GM18951 (cell line): ENCODE data around the gene PCNT.
"Not testable (repeated sequence)": the region's sequence is repeated elsewhere in the genome, so short reads cannot be mapped to it uniquely, and the experiment has no call there.

Experiments
- POLR2A ChIP-seq: IDR thresholded peaks from 4 replicates; pipeline ENCODE4 v1.6.1; 2011; ENCODE audit warnings: mild to moderate bottlenecking; ENCODE audit not compliant: insufficient read length, insufficient read depth; ENCODE audit errors: extremely low read depth
- in situ Hi-C: fragments of 300-500 bp; cut with MboI; formaldehyde crosslinking; loops from one replicate; pipeline ENCODE4 v1.12.0; 2022; ENCODE audit warnings: low sequenced_read_pairs, mixed read lengths, inconsistent platforms; ENCODE audit not compliant: unreplicated experiment

The PCNT gene

GRCh38 chr21:46454634-46455390 lies 130.9 kb downstream of the PCNT start:
- in situ Hi-C loops = no loop called here
- no peak for TF ChIP-seq POLR2A

- TF ChIP-seq POLR2A = no peak
- in situ Hi-C loops = no loop called here
Measured at GRCh38 chr21:46455575-46456385, 131.8 kb downstream of the PCNT start.

GRCh38 chr21:46456750-46457149 lies 132.8 kb downstream of the PCNT start:
- in situ Hi-C loops = no loop called here
- TF ChIP-seq POLR2A = no peak

GRCh38 chr21:46457801-46458314 lies 133.9 kb downstream of the PCNT start:
- no peak for TF ChIP-seq POLR2A
- in situ Hi-C loops = no loop called here

- in situ Hi-C loops = no loop called here
- peak; percentile 87 for TF ChIP-seq POLR2A
Measured at GRCh38 chr21:46458315-46459023, 134.5 kb downstream of the PCNT start, which contains the start of gene DIP2A. Gene DIP2A (plus strand): TSS chr21:46458891. CDS start chr21:46459132, 241 bp downstream.

- no peak for TF ChIP-seq POLR2A
Measured at GRCh38 chr21:46459024-46459355, 135.0 kb downstream of the PCNT start.

GRCh38 chr21:46459356-46460112 lies 135.6 kb downstream of the PCNT start:
- no peak for TF ChIP-seq POLR2A
- in situ Hi-C loops = no loop called here

More at GRCh38 chr21:46459024-46459355, 135.0 kb downstream of the PCNT start:
- in situ Hi-C loops = no loop called here

- in situ Hi-C loops = no loop called here
Measured at GRCh38 chr21:46461909-46462308, 138.0 kb downstream of the PCNT start.

GRCh38 chr21:46465153-46465552 lies 141.2 kb downstream of the PCNT start:
- in situ Hi-C loops = not testable (repeated sequence)

More at GRCh38 chr21:46461909-46462308, 138.0 kb downstream of the PCNT start:
- no peak for TF ChIP-seq POLR2A

- no peak for TF ChIP-seq POLR2A
- in situ Hi-C loops = no loop called here
Measured at GRCh38 chr21:46465651-46466050, 141.7 kb downstream of the PCNT start.

- no peak for TF ChIP-seq POLR2A
- in situ Hi-C loops = no loop called here
Measured at GRCh38 chr21:46468108-46468774, 144.3 kb downstream of the PCNT start.

- in situ Hi-C loops = no loop called here
Measured at GRCh38 chr21:46469275-46469674, 145.3 kb downstream of the PCNT start.

GRCh38 chr21:46471514-46471913 lies 147.6 kb downstream of the PCNT start:
- in situ Hi-C loops = no loop called here
- TF ChIP-seq POLR2A = no peak

More at GRCh38 chr21:46469275-46469674, 145.3 kb downstream of the PCNT start:
- no peak for TF ChIP-seq POLR2A
